T-helper 1 cell treated with Interleukin-12 subunit alpha and Interleukin-12 subunit beta and Interleukin-4 antibody, amounts not matched to agents 30 μg/mL and 1 μg/mL, for 36 hours (primary cell): ENCODE data around the gene NOL4L.
"Not testable (repeated sequence)": the region's sequence is repeated elsewhere in the genome, so short reads cannot be mapped to it uniquely, and the experiment has no call there.

Experiments used
- H3K27ac Mint-ChIP-seq: one replicate; pipeline ENCODE4 v1.8.0; 2021; ENCODE audit warnings: mild to moderate bottlenecking, mixed read lengths
- H3K27me3 Mint-ChIP-seq: one replicate; pipeline ENCODE4 v1.8.0; 2021; ENCODE audit warnings: low read depth, mixed read lengths
- H3K36me3 Mint-ChIP-seq: one replicate; pipeline ENCODE4 v1.8.0; 2021; ENCODE audit warnings: low read depth, mixed read lengths
- H3K4me1 Mint-ChIP-seq: one replicate; pipeline ENCODE4 v1.8.0; 2021; ENCODE audit warnings: low read depth, mixed read lengths
- H3K4me3 Mint-ChIP-seq: one replicate; pipeline ENCODE4 v1.8.0; 2021; ENCODE audit warnings: mild to moderate bottlenecking, moderate library complexity, mixed read lengths
- H3K9me3 Mint-ChIP-seq: one replicate; pipeline ENCODE4 v1.8.0; 2021; ENCODE audit warnings: mixed read lengths

NOL4L gene

DNA sequence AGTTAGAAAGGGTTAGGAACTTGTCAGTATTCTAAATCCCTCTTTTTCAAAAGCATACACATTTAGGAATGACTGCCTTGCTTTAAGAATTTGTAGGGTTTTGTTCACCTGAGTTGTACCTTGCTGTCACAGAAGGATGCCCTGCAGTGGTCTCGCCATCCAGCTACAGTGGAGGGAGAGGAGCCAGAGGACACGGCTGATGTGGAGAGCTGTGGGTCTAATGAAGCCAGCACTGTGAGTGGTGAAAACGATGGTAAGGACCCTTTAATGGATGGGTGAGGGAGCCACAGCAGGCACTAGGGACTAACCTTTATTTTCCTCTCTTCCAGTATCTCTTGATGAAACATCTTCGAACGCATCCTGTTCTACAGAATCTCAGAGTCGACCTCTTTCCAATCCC is 157.1 kb downstream of the NOL4L start:
- H3K27ac Mint-ChIP-seq = no peak overlapping the region
- H3K27me3 Mint-ChIP-seq = no peaks in the 10 kb centered on the region
- peaks cover 3% of the 10 kb centered on the region for H3K9me3 Mint-ChIP-seq
- H3K36me3 Mint-ChIP-seq = peaks cover 44% of the 10 kb centered on the region
- H3K4me1 Mint-ChIP-seq = peaks cover 4% of the 10 kb centered on the region
- H3K4me3 Mint-ChIP-seq = no peak overlapping the region

DNA sequence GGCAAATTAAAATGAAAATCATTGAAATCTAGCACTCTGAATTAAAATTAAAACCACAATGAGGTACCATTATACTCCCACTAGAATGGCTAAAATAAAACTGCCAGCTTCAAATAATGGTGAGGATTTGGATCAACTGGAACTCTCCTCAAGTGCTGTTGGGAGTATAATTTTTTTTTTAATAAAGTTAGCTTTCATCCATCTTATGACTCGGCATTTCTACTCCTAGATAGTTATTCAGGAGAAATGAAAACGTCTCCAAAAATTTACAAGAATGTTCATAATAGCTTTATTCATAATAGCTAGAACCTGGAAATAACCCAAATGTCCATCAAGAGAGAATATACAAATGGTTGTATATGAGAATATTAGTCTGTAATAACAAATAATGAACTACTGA is 163.8 kb downstream of the NOL4L start:
- peaks cover 3% of the 10 kb centered on the region for H3K9me3 Mint-ChIP-seq
- no peak overlapping the region for H3K4me3 Mint-ChIP-seq
- H3K36me3 Mint-ChIP-seq = peaks cover 14% of the 10 kb centered on the region
- peaks cover 13% of the 10 kb centered on the region for H3K4me1 Mint-ChIP-seq
- no peak overlapping the region for H3K27ac Mint-ChIP-seq
- H3K27me3 Mint-ChIP-seq = no peaks in the 10 kb centered on the region

DNA sequence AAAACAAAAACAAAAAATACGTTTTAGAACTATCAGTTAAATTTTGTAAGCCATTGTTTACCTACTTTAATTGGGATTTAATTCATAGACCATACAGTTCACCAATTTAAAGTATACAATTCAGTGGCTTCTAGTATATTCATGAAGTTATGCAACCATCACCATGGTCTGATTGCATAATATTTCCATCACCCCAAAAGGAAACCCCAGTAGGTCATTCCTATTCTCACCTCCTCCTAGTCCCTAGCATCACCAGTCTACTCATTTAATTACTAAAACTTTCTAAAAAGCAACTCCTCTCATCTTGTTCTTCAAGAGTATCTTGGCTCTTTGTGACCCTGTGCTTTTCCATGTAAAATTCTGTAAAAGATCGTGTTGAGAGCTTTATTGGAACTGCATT is 166.8 kb downstream of the NOL4L start:
- H3K27me3 Mint-ChIP-seq = no peaks in the 10 kb centered on the region
- H3K27ac Mint-ChIP-seq = no peak overlapping the region
- peaks cover 26% of the 10 kb centered on the region for H3K4me1 Mint-ChIP-seq
- peaks cover 15% of the 10 kb centered on the region for H3K36me3 Mint-ChIP-seq
- no peak overlapping the region for H3K4me3 Mint-ChIP-seq
- no peaks in the 10 kb centered on the region for H3K9me3 Mint-ChIP-seq

DNA sequence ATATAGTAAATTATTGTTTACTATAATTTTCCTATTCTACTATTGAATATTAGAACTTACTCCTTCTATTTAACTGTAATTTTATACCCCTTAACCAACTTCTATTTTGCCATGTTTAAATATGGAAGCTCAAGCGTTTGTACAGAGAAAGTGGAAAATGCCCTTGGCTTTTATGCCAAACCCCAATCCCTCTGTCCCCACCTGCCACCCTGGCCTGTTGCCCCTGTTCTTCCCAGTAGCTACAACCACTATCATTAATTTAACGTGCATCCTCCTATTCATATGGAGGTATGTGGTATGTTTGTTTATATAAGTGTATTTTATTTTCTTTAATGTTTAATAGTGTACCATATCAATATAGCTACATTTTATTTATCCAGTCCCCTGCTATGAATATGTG is 168.9 kb downstream of the NOL4L start:
- Mint-ChIP-seq H3K4me3 (no peak overlapping the region), H3K4me1 (peaks cover 34% of the 10 kb centered on the region), H3K9me3 (no peaks in the 10 kb centered on the region), H3K36me3 (peaks cover 17% of the 10 kb centered on the region), H3K27ac (no peak overlapping the region), H3K27me3 (no peaks in the 10 kb centered on the region)

DNA sequence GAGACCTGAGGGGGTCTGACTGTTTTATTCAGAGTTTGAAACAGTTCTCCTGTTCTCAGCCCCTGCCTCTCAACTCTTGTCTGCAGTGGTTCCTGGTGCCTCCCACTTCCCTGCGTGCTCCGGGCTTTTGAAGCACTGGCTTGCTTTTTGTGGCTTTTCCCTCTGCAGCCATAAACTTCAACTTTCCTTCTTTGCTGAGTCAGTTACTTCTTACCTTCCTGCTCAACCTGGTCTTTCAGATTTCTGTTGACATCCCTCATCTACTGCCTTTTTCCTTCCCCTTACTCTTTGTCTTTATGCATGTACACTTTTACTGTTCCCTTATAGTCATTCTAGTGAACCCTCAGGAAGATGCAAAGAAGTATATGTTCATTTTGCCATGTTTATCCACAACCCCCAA is 169.6 kb downstream of the NOL4L start:
- Mint-ChIP-seq H3K36me3 (peaks cover 17% of the 10 kb centered on the region), H3K9me3 (no peaks in the 10 kb centered on the region), H3K4me1 (peaks cover 32% of the 10 kb centered on the region), H3K27me3 (no peaks in the 10 kb centered on the region), H3K4me3 (no peak overlapping the region), H3K27ac (peak overlapping the region; percentile 8)

DNA sequence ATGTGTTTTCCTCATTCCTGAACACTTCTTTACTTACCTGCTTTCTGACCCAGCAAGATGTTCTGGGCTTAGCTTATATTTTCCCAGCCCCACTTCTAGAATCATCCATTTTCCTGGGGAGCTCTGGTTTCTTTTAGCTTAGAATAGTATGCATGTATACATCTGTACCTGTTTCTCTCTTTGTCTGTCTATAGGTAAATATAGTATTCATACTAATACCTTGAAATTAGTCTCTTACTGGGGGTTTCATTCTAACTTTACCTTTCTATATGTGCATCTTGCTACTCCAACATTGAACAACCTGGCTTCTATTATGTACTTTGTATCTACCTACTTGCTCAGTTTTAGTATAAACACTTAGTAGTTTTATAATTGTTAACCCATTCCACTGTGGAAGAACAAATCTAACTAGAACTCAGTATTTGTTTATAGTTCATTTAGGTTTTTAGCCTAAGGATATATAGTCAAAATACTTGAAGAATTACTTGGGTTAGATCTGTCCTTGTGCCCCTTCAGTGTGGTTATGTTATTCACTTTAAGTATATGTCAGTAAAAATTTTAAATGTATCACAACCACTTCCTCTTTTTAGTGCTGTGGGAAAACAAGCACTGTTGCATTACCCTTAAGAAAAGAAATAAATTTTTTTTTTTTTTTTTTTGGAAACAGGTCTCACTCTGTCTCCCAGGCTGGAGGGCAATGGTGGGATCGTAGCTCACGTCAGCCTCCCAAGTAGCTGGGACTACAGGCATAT is 173.0 kb downstream of the NOL4L start:
- peaks cover 38% of the 10 kb centered on the region for H3K4me1 Mint-ChIP-seq
- no peak overlapping the region for H3K4me3 Mint-ChIP-seq
- H3K27ac Mint-ChIP-seq = no peak overlapping the region
- H3K27me3 Mint-ChIP-seq = no peaks in the 10 kb centered on the region
- H3K9me3 Mint-ChIP-seq = no peaks in the 10 kb centered on the region
- H3K36me3 Mint-ChIP-seq = peaks cover 20% of the 10 kb centered on the region

DNA sequence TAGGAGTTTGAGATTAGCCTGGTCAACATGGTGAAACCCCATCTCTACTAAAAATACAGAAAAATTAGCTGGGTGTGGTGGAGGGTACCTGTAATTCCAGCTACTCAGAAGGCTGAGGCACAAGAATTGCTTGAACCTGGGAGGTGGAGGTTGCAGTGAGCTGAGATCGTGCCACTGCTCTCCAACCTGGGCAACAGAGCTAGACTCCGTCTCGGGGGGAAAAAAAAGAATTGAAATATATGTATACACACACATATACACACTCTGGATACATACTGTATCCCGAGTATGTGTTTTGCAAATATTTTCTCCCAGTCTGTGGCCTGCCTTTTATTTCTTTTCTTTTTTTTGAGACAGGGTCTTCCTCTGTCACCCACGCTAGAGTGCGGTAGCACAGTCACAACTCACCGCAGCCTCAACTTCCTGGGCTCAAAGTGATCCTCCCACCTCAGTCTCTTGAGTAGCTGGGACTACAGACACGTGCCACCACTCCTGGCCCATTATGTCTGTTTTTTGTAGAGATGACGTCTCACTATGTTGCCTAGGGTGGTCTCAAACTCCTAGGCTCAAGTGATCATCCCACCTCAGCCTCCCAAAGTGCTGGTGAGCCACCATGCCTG is 177.9 kb downstream of the NOL4L start:
- Mint-ChIP-seq H3K36me3 (peaks cover 15% of the 10 kb centered on the region), H3K27ac (peak overlapping the region; percentile 68), H3K4me1 (peaks cover 28% of the 10 kb centered on the region), H3K4me3 (peak overlapping the region; percentile 49)
- H3K27me3 Mint-ChIP-seq, H3K9me3 Mint-ChIP-seq: not testable (repeated sequence)

DNA sequence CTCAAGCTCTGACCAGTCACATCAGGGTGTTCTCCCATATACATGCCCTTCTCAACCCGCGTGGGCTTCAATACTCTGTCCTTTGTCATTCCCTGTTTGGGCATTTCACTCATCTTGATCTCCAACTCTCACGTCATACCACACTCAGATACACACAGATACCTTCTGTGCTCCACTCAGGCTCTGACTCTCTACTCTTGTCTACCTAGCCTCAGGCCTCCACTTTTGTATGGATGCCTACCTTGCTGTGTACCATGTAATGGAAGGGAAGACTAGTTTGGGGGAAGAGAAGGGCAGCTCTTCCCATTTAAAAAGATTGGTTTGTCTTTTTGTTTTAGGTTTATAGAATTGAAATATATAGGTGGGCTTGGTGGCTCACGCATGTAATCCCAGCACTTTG is 178.4 kb downstream of the NOL4L start:
- Mint-ChIP-seq H3K27ac (no peak overlapping the region), H3K4me1 (peaks cover 23% of the 10 kb centered on the region)

DNA sequence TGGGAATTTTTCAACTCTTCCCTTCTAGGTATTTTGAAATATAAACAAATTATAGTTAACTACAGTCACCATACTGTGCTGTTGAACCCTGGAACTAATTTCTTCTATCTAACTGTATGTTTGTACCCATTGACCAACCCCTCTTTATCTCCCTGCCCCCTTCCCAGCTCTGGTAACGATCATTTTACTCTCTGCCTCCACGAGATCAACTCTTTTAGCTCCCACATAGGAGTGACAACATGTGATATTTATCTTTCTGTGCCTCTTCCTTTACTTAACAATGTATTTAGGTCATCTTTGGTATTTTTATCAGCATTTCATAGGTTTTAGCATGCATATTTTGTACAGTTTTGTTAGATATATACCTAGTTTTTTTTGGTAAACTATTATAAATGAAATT is 181.1 kb downstream of the NOL4L start:
- Mint-ChIP-seq H3K9me3 (no peaks in the 10 kb centered on the region), H3K27me3 (no peaks in the 10 kb centered on the region), H3K4me1 (peaks cover 35% of the 10 kb centered on the region), H3K36me3 (peaks cover 29% of the 10 kb centered on the region), H3K27ac (no peak overlapping the region), H3K4me3 (no peak overlapping the region)

More for the DNA sequence above, 178.4 kb downstream of the NOL4L start:
- Mint-ChIP-seq H3K4me3 (no peak overlapping the region), H3K9me3 (no peaks in the 10 kb centered on the region), H3K36me3 (peaks cover 16% of the 10 kb centered on the region), H3K27me3 (no peaks in the 10 kb centered on the region)

DNA sequence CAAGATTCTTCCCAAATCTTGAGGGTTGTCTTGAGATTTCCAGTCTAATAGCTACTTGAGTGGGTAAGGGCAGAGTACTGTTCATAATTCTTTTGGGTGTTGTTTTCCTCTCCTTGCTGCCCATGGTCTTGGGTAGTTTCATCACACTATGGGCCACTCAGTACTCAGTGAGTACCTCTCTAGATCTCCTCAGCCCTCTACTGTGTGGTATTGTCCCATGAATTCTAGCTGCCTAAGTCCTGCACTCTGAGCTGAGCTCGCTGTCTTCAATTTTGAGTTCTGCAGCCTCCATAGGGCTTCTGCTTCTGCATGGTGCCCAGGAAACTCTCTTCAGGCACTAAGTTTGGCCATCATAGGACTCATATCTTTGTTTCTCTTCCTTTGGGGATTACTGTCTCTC is 184.7 kb downstream of the NOL4L start:
- Mint-ChIP-seq H3K9me3 (no peaks in the 10 kb centered on the region), H3K4me1 (peaks cover 20% of the 10 kb centered on the region), H3K27me3 (no peaks in the 10 kb centered on the region), H3K36me3 (peaks cover 28% of the 10 kb centered on the region), H3K27ac (peak overlapping the region; percentile 4), H3K4me3 (no peak overlapping the region)

DNA sequence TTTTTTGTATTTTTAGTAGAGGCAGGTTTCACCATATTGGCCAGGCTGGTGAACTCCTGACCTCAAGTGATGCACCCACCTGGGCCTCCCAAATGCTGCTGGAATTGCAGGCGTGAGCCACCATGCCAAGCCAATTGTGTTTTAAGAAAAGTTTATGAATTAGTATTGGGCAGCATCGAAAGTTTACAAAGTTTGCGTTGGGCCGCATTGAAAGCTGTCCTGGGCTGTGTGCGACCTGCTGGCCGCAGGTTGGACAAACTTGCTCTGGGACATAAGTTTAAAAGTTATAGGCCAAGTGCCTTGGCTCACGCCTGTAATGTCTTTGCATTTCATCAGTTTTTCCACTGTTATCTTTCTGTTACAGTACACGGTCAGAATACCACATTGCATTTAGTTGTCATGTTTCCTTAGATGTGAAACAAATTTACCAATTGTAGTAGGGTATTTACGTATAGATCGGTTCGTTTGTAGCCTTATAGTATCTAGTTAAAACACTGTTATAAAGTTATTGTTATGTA is 187.5 kb downstream of the NOL4L start:
- H3K36me3 Mint-ChIP-seq = peaks cover 42% of the 10 kb centered on the region
- no peaks in the 10 kb centered on the region for H3K27me3 Mint-ChIP-seq
- no peak overlapping the region for H3K27ac Mint-ChIP-seq
- peaks cover 17% of the 10 kb centered on the region for H3K4me1 Mint-ChIP-seq
- no peak overlapping the region for H3K4me3 Mint-ChIP-seq
- no peaks in the 10 kb centered on the region for H3K9me3 Mint-ChIP-seq

DNA sequence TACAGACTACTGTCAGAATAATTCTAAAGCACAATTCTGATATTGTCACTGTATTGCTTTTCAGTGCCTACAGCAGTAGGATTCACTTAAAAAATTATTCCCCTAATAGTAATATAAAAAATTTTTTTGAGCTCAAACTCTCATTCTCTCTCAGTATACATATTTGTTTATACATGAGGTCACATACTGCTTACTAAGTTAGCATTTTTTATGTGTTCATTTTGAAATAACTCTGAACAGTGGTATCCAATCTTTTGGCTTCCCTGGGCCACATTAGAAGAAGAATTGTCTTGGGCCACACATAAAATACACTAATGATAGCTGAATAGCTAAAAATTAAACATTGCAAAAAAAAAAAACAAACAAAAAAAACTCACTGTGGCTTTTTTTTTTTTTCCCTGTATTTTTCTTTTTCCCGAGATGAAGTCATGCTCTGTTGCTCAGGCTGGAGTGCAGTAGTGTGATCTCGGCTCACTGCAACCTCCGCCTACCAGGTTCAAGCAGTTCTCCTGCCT is 188.4 kb downstream of the NOL4L start:
- Mint-ChIP-seq H3K27ac (no peak overlapping the region), H3K9me3 (no peaks in the 10 kb centered on the region), H3K36me3 (peaks cover 41% of the 10 kb centered on the region), H3K4me1 (peaks cover 19% of the 10 kb centered on the region), H3K27me3 (no peaks in the 10 kb centered on the region), H3K4me3 (no peak overlapping the region)

DNA sequence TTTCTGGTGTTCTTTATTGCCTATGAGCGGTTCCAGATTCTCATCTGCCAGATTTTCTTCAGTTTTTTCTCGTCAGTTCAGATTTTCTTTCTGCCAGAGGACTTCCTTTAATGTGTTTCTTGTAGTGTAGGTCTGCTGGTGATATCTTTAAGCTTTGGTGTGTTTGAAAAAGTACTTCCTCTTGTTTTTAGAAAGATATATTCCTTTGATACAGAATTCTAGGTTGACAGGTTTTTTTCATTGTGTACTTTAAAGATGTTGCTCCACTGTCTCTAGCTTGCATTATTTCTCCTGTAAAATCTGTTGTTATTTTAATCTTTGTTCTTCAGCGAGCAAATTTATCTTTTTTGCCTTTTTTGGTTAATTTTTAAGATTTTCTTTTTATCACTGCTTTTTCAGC is 190.1 kb downstream of the NOL4L start:
- no peaks in the 10 kb centered on the region for H3K27me3 Mint-ChIP-seq
- H3K4me1 Mint-ChIP-seq = peaks cover 11% of the 10 kb centered on the region
- H3K4me3 Mint-ChIP-seq = no peak overlapping the region
- H3K9me3 Mint-ChIP-seq = no peaks in the 10 kb centered on the region
- H3K36me3 Mint-ChIP-seq = peaks cover 42% of the 10 kb centered on the region
- no peak overlapping the region for H3K27ac Mint-ChIP-seq
